SU-DHL-6 (cell line): Measurements from ENCODE around the gene CTNNBL1.

Experiments used
- H2AFZ ChIP-seq: fragments of 200-600 bp; sonication (generic); 2 replicates; pipeline ENCODE4 v1.6.1; 2014; ENCODE audit warnings: low read depth, mild to moderate bottlenecking, moderate library complexity, mixed read lengths, antibody characterized with exemption, low read length; ENCODE audit not compliant: severe bottlenecking
- H3F3A ChIP-seq: fragments of 200-600 bp; shearing (Covaris generic); 2 replicates; pipeline ENCODE4 v1.6.0; 2016; ENCODE audit warnings: antibody characterized with exemption, mild to moderate bottlenecking; ENCODE audit not compliant: insufficient read depth
- H3K27ac ChIP-seq: fragments of 200-600 bp; sonication (generic); 2 replicates; pipeline ENCODE4 v1.5.1; 2016; ENCODE audit warnings: low read depth, mild to moderate bottlenecking, low read length, moderate library complexity, mixed read lengths
- H3K27me3 ChIP-seq: fragments of 200-600 bp; sonication (generic), shearing (Covaris generic); 2 replicates; pipeline ENCODE4 v1.6.0; 2014; ENCODE audit warnings: mild to moderate bottlenecking, low read length
- H3K36me3 ChIP-seq: fragments of 200-600 bp; sonication (generic); 2 replicates; pipeline ENCODE4 v1.6.1; 2014; ENCODE audit warnings: mild to moderate bottlenecking, low read length, mixed read lengths
- H3K4me2 ChIP-seq: fragments of 300-600, 200-600 bp; shearing (Covaris generic), sonication (generic); 2 replicates; pipeline ENCODE4 v1.6.0; 2014; ENCODE audit warnings: low read length, low read depth, mild to moderate bottlenecking; ENCODE audit not compliant: poor library complexity, severe bottlenecking
- H3K4me3 ChIP-seq: fragments of 200-600 bp; sonication (generic); 2 replicates; pipeline ENCODE4 v1.5.1; 2014; ENCODE audit warnings: antibody characterized with exemption, low read length, mild to moderate bottlenecking, mixed read lengths; ENCODE audit not compliant: insufficient read depth, poor library complexity, severe bottlenecking
- H3K79me2 ChIP-seq: fragments of 200-600 bp; sonication (generic); 2 replicates; pipeline ENCODE4 v1.6.1; 2014; ENCODE audit warnings: mild to moderate bottlenecking, low read length, moderate library complexity; ENCODE audit not compliant: insufficient read depth
- H3K9ac ChIP-seq: fragments of 200-600 bp; sonication (generic); 2 replicates; pipeline ENCODE4 v1.7.0; 2014; ENCODE audit warnings: mild to moderate bottlenecking, low read length
- H3K9me2 ChIP-seq: fragments of 200-600 bp; sonication (generic); replicated peaks from 2 replicates; pipeline ENCODE4 v1.6.1; 2014; ENCODE audit warnings: low read length; ENCODE audit not compliant: insufficient read depth
- H3K9me3 ChIP-seq: fragments of 200-600 bp; sonication (generic); 2 replicates; pipeline ENCODE4 v1.6.1; 2014; ENCODE audit warnings: low read length, mixed read lengths; ENCODE audit not compliant: insufficient read depth
- H4K20me1 ChIP-seq: fragments of 200-600 bp; sonication (generic); 2 replicates; pipeline ENCODE4 v1.6.1; 2014; ENCODE audit warnings: low read depth, mild to moderate bottlenecking, antibody characterized with exemption, low read length, moderate library complexity, mixed read lengths
- CTCF ChIP-seq: fragments of 200-600 bp; sonication (generic); IDR thresholded peaks from one replicate; pipeline ENCODE4 v1.5.1; 2017; ENCODE audit warnings: antibody characterized with exemption, mild to moderate bottlenecking, low read length, moderate library complexity; ENCODE audit not compliant: insufficient read depth, poor library complexity, severe bottlenecking
- EZH2phosphoT487 ChIP-seq: fragments of 200-600 bp; sonication (generic), shearing (Covaris generic); conservative IDR thresholded peaks from 2 replicates; pipeline ENCODE4 v1.6.1; 2018; ENCODE audit warnings: mild to moderate bottlenecking, antibody characterized with exemption, low read length, moderate library complexity, mixed read lengths

Gene CTNNBL1

GRCh38 chr20:37863289-37863688 lies 169.5 kb downstream of the CTNNBL1 start:
- Histone ChIP-seq H3K9me3 (no peaks in the 10 kb centered on the region), H3K4me2 (no peak overlapping the region), H2AFZ (no peak overlapping the region), H3K9ac (no peak overlapping the region), H3K4me3 (no peak overlapping the region), H3K27ac (no peak overlapping the region), H4K20me1 (no peaks in the 10 kb centered on the region), H3K36me3 (no peaks in the 10 kb centered on the region), H3K9me2 (no peaks in the 10 kb centered on the region), H3K27me3 (no peaks in the 10 kb centered on the region), H3F3A (no peaks in the 10 kb centered on the region), H3K79me2 (no peaks in the 10 kb centered on the region)
- TF ChIP-seq EZH2phosphoT487, result no peak
- TF ChIP-seq CTCF, result no peak

DNA sequence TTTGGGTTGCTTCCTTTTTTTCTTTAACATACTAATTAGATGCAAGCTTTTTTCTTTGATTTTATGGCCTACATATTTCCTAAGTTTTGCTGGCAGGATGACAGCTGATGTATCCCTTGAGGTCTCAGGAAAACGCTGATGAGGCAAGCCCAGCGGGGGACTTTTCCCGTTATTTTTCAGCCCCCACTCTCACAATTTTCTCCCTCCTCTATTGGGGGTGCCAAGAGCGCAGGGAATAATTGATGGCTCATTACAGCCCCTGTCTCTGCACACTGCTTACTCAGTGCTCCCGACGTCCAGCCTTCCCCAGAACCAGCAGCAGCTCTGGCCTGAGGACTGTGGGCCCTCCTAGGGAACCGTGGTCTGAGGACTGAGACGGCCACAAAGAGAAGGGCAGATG lies 170.5 kb downstream of the CTNNBL1 start:
- H3K9me3 ChIP-seq, result no peaks in the 10 kb centered on the region
- no peak overlapping the region for H2AFZ ChIP-seq
- H4K20me1 ChIP-seq, result no peaks in the 10 kb centered on the region
- TF ChIP-seq CTCF, result no peak
- TF ChIP-seq EZH2phosphoT487, result no peak
- no peaks in the 10 kb centered on the region for H3F3A ChIP-seq
- H3K27me3 ChIP-seq, result no peaks in the 10 kb centered on the region
- H3K4me2 ChIP-seq, result no peak overlapping the region
- H3K9me2 ChIP-seq, result no peaks in the 10 kb centered on the region
- no peaks in the 10 kb centered on the region for H3K36me3 ChIP-seq
- H3K27ac ChIP-seq, result no peak overlapping the region
- no peak overlapping the region for H3K4me3 ChIP-seq
- no peak overlapping the region for H3K9ac ChIP-seq
- no peaks in the 10 kb centered on the region for H3K79me2 ChIP-seq

GRCh38 chr20:37866051-37866450 lies 172.2 kb downstream of the CTNNBL1 start:
- no peaks in the 10 kb centered on the region for H4K20me1 ChIP-seq
- H3K9ac ChIP-seq, result no peak overlapping the region
- H3F3A ChIP-seq, result no peaks in the 10 kb centered on the region
- H3K4me3 ChIP-seq, result no peak overlapping the region
- H3K9me2 ChIP-seq, result no peaks in the 10 kb centered on the region
- TF ChIP-seq EZH2phosphoT487, result no peak
- TF ChIP-seq CTCF, result no peak
- no peak overlapping the region for H2AFZ ChIP-seq
- no peaks in the 10 kb centered on the region for H3K36me3 ChIP-seq
- H3K27ac ChIP-seq, result no peak overlapping the region
- H3K27me3 ChIP-seq, result no peaks in the 10 kb centered on the region
- no peaks in the 10 kb centered on the region for H3K9me3 ChIP-seq
- H3K79me2 ChIP-seq, result no peaks in the 10 kb centered on the region
- no peak overlapping the region for H3K4me2 ChIP-seq
